Glutamatergic neuron (in vitro differentiated cells): ENCODE results near the gene ZCCHC2. TPM values are rescaled to one million over a fixed set of nuclear protein-coding genes. Genes with fewer than 3 reads are reported as not detected.

Experiments used
- DNase-seq: peaks from one replicate; pipeline ENCODE4 v3.0.0; 2022
- H3K27ac Mint-ChIP-seq: one replicate; pipeline ENCODE4 v1.8.0; 2020; ENCODE audit warnings: mild to moderate bottlenecking, mixed read lengths, inconsistent platforms; ENCODE audit not compliant: unreplicated experiment
- H3K27me3 Mint-ChIP-seq: one replicate; pipeline ENCODE4 v1.8.0; 2020; ENCODE audit warnings: mild to moderate bottlenecking, moderate library complexity, mixed read lengths, inconsistent platforms; ENCODE audit not compliant: unreplicated experiment
- H3K36me3 Mint-ChIP-seq: one replicate; pipeline ENCODE4 v1.8.0; 2020; ENCODE audit warnings: mild to moderate bottlenecking, mixed read lengths, inconsistent platforms; ENCODE audit not compliant: unreplicated experiment
- H3K4me1 Mint-ChIP-seq: one replicate; pipeline ENCODE4 v1.8.0; 2020; ENCODE audit warnings: mild to moderate bottlenecking, low read depth, mixed read lengths, inconsistent platforms; ENCODE audit not compliant: unreplicated experiment
- H3K4me3 Mint-ChIP-seq: one replicate; pipeline ENCODE4 v1.8.0; 2020; ENCODE audit warnings: mild to moderate bottlenecking, mixed read lengths, inconsistent platforms; ENCODE audit not compliant: unreplicated experiment
- H3K9me3 Mint-ChIP-seq: one replicate; pipeline ENCODE4 v1.8.0; 2020; ENCODE audit warnings: mild to moderate bottlenecking, moderate library complexity, mixed read lengths, inconsistent platforms; ENCODE audit not compliant: unreplicated experiment
- CTCF ChIP-seq: fragments of 200-600 bp; sonication (generic); IDR thresholded peaks from one replicate; pipeline ENCODE4 v1.5.0; 2021; ENCODE audit not compliant: partially characterized antibody, unreplicated experiment
- total RNA-seq: library from RNA; stranded (reverse); fragmentation: NEBNext Ultra II Directional; extraction: Animal tissue kit (Norgen Biotek cat#: 25700); gene quantifications from one replicate; pipeline ENCODE4 v1.2.1, GENCODE V29; 2021; ENCODE audit not compliant: unreplicated experiment

The ZCCHC2 gene
- total RNA-seq, 1 donor from 2014 or later = 9.9 TPM

- no peaks in the 10 kb centered on the region for H3K27me3 Mint-ChIP-seq
- TF ChIP-seq CTCF = no peak
- no peaks in the 10 kb centered on the region for H3K9me3 Mint-ChIP-seq
- H3K4me3 Mint-ChIP-seq = no peak overlapping the region
- peaks cover 15% of the 10 kb centered on the region for H3K36me3 Mint-ChIP-seq
- DNase-seq = no peak
- H3K4me1 Mint-ChIP-seq = no peaks in the 10 kb centered on the region
- H3K27ac Mint-ChIP-seq = no peak overlapping the region
These were observed 44.0 kb downstream of the ZCCHC2 start for GRCh38 chr18:62566818-62567217.

GRCh38 chr18:62569081-62569655 lies 46.3 kb downstream of the ZCCHC2 start:
- no peak for DNase-seq
- no peaks in the 10 kb centered on the region for H3K4me1 Mint-ChIP-seq
- peaks cover 15% of the 10 kb centered on the region for H3K36me3 Mint-ChIP-seq
- no peaks in the 10 kb centered on the region for H3K9me3 Mint-ChIP-seq
- H3K27me3 Mint-ChIP-seq = no peaks in the 10 kb centered on the region
- H3K4me3 Mint-ChIP-seq = no peak overlapping the region
- no peak for TF ChIP-seq CTCF
- no peak overlapping the region for H3K27ac Mint-ChIP-seq

- H3K36me3 Mint-ChIP-seq = peaks cover 15% of the 10 kb centered on the region
- TF ChIP-seq CTCF = no peak
- H3K27me3 Mint-ChIP-seq = no peaks in the 10 kb centered on the region
- H3K4me3 Mint-ChIP-seq = no peak overlapping the region
- H3K4me1 Mint-ChIP-seq = no peaks in the 10 kb centered on the region
- DNase-seq = no peak
- H3K27ac Mint-ChIP-seq = no peak overlapping the region
- H3K9me3 Mint-ChIP-seq = no peaks in the 10 kb centered on the region
These were observed 48.2 kb downstream of the ZCCHC2 start for GRCh38 chr18:62571037-62571436.

- Mint-ChIP-seq H3K27me3 (no peaks in the 10 kb centered on the region), H3K27ac (no peak overlapping the region), H3K36me3 (peaks cover 15% of the 10 kb centered on the region), H3K4me1 (no peaks in the 10 kb centered on the region), H3K9me3 (no peaks in the 10 kb centered on the region), H3K4me3 (no peak overlapping the region)
- TF ChIP-seq CTCF = no peak
- DNase-seq = no peak
These were observed 48.8 kb downstream of the ZCCHC2 start for GRCh38 chr18:62571648-62572047.

GRCh38 chr18:62572456-62572855 lies 49.6 kb downstream of the ZCCHC2 start:
- Mint-ChIP-seq H3K9me3 (no peaks in the 10 kb centered on the region), H3K27me3 (no peaks in the 10 kb centered on the region), H3K27ac (no peak overlapping the region), H3K4me3 (no peak overlapping the region), H3K36me3 (peaks cover 15% of the 10 kb centered on the region), H3K4me1 (no peaks in the 10 kb centered on the region)
- no peak for DNase-seq
- TF ChIP-seq CTCF = no peak
